ENCODE results near the gene NKAIN1.

DNA sequence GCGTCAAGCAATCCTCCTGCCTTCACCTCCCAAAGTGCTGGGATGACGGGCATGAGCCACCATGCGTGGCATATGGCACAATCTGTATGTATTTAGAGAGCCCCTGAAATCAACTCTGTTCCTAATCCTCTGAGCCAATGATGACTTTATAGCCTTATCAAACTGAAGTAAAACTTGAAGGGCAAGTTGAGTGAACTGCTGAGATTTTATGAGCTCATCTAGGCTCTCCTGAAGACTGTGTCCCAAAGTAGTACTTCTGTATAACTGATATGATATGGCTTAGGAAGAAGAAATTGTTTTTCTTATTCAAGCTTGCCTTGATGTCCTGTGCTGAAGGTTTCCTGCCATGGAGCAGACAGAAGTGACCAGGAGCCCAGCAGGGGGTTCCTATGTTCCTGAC is 23.7 kb upstream of the NKAIN1 start:
- TF ChIP-seq, protein P1, sequence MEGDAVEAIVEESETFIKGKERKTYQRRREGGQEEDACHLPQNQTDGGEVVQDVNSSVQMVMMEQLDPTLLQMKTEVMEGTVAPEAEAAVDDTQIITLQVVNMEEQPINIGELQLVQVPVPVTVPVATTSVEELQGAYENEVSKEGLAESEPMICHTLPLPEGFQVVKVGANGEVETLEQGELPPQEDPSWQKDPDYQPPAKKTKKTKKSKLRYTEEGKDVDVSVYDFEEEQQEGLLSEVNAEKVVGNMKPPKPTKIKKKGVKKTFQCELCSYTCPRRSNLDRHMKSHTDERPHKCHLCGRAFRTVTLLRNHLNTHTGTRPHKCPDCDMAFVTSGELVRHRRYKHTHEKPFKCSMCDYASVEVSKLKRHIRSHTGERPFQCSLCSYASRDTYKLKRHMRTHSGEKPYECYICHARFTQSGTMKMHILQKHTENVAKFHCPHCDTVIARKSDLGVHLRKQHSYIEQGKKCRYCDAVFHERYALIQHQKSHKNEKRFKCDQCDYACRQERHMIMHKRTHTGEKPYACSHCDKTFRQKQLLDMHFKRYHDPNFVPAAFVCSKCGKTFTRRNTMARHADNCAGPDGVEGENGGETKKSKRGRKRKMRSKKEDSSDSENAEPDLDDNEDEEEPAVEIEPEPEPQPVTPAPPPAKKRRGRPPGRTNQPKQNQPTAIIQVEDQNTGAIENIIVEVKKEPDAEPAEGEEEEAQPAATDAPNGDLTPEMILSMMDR (IDR thresholded peaks at IDR 0.05 in 4 of 5, conservative IDR thresholded peaks at IDR 0.05 in 1 of 5): no peak
- TF ChIP-seq POLR2A (IDR thresholded peaks at IDR 0.05): no peak

Measured in gastrocnemius medialis (tissue), 4 donors.